ENCODE measurements around the gene NUP35.

GRCh38 chr2:183123959-183124221, 353 bp upstream of the NUP35 start:
- no peak for TF ChIP-seq CTCF (IDR thresholded peaks at IDR 0.05)
- no peak for TF ChIP-seq POLR2A (IDR thresholded peaks at IDR 0.05)

Data from lower leg skin (tissue), 3 donors.